A549 (cell line): ENCODE results near the gene SPDYE1.
"Not testable (repeated sequence)": the region's sequence is repeated elsewhere in the genome, so short reads cannot be mapped to it uniquely, and the experiment has no call there.

ENCODE experiments used
- CEBPB ChIP-seq, 2 experiments: fragments of >200 bp in 1 of 2; sonication (Bioruptor Twin) in 1 of 2; formaldehyde crosslinking in 1 of 2; IDR thresholded peaks; 2 replicates each; pipeline ENCODE4 v1.6.1; 2012 to 2016
- CTCF ChIP-seq: fragments of >200 bp; sonication (Bioruptor Twin); formaldehyde crosslinking; IDR thresholded peaks from 3 replicates; pipeline ENCODE4 v1.5.1; 2016
- E2F6 ChIP-seq: IDR thresholded peaks from 2 replicates; pipeline ENCODE4 v1.6.1; 2012; ENCODE audit warnings: low read depth, borderline replicate concordance
- EP300 ChIP-seq, 2 experiments: fragments of >200 bp; sonication (Bioruptor Twin); formaldehyde crosslinking; IDR thresholded peaks; 2 replicates in 1 of 2; 3 replicates in 1 of 2; pipeline ENCODE4 v1.6.1; 2016 to 2017
- POLR2A ChIP-seq: IDR thresholded peaks from 2 replicates; pipeline ENCODE4 v1.6.1; 2012; ENCODE audit warnings: mild to moderate bottlenecking, low read length
- RNF2 ChIP-seq: fragments of 200-600 bp; sonication (generic); IDR thresholded peaks from 2 replicates; pipeline ENCODE4 v1.6.1; 2016; ENCODE audit warnings: low read depth, mild to moderate bottlenecking, antibody characterized with exemption, moderate library complexity, borderline replicate concordance

GRCh38 chr7:43990011-43990585 is 7.6 kb upstream of the SPDYE1 start:
- not testable (repeated sequence) for TF ChIP-seq EP300 (IDR thresholded peaks at IDR 0.05); CTCF; POLR2A; RNF2; CEBPB (IDR thresholded peaks at IDR 0.05); E2F6
